Fibroblast of lung (primary cell): ENCODE data around the gene NUP210.

Experiments
- CTCF ChIP-seq, 2 donors: IDR thresholded peaks in 1 of 2; conservative IDR thresholded peaks in 1 of 2; 1 replicate in 1 of 2; 2 replicates in 1 of 2; pipeline ENCODE4 v1.5.1; 2011 to 2012; ENCODE audit warnings: low read length in 2 of 2, control low read depth in 1 of 2, inconsistent platforms in 1 of 2, low read depth in 1 of 2, mild to moderate bottlenecking in 1 of 2
- EZH2 ChIP-seq: IDR thresholded peaks from 2 replicates; pipeline ENCODE4 v1.5.1; 2012; ENCODE audit warnings: low read length, control low read depth, mild to moderate bottlenecking; ENCODE audit errors: missing control alignments

GRCh38 chr3:13426591-13426990 is 6.5 kb upstream of the NUP210 start:
- TF ChIP-seq CTCF (conservative IDR thresholded peaks at IDR 0.05 in 1 of 2, IDR thresholded peaks at IDR 0.05 in 1 of 2; ENCODE audit: low read depth in 1 of 2, low read length in 2 of 2), result no peak
- no peak for TF ChIP-seq EZH2
